WTC11 (cell line): ENCODE data around the gene SPRED2.

Experiments used
- CTCF ChIP-seq: fragments of 200-600 bp; IDR thresholded peaks from 2 replicates; pipeline ENCODE4 v1.8.0; 2022; ENCODE audit warnings: antibody characterized with exemption
- EMX1 ChIP-seq: fragments of 250-450 bp; sonication (Bioruptor Pico); IDR thresholded peaks from 2 replicates; pipeline ENCODE4 v1.8.0; 2021; ENCODE audit warnings: mild to moderate bottlenecking
- MXD4 ChIP-seq: fragments of 250-450 bp; sonication (Bioruptor Pico); IDR thresholded peaks from 2 replicates; pipeline ENCODE4 v1.8.0; 2021; ENCODE audit warnings: mild to moderate bottlenecking, moderate library complexity, borderline replicate concordance
- SP1 ChIP-seq: sonication (generic); formaldehyde crosslinking; conservative IDR thresholded peaks from 2 replicates; pipeline ENCODE4 v1.8.1; 2022; ENCODE audit warnings: missing genetic modification reagents
- TF ChIP-seq, protein P1 (sequence below): sonication (generic); formaldehyde crosslinking; IDR thresholded peaks from 2 replicates; pipeline ENCODE4 v1.8.0; 2023; ENCODE audit warnings: missing genetic modification reagents
- TF ChIP-seq, protein P2 (sequence below): sonication (generic); formaldehyde crosslinking; conservative IDR thresholded peaks from 2 replicates; pipeline ENCODE4 v1.8.1; 2022; ENCODE audit warnings: mild to moderate bottlenecking, missing genetic modification reagents
- TF ChIP-seq, protein P3 (sequence below): sonication (generic); formaldehyde crosslinking; IDR thresholded peaks from 2 replicates; pipeline ENCODE4 v1.8.0; 2022; ENCODE audit warnings: missing genetic modification reagents

DNA sequence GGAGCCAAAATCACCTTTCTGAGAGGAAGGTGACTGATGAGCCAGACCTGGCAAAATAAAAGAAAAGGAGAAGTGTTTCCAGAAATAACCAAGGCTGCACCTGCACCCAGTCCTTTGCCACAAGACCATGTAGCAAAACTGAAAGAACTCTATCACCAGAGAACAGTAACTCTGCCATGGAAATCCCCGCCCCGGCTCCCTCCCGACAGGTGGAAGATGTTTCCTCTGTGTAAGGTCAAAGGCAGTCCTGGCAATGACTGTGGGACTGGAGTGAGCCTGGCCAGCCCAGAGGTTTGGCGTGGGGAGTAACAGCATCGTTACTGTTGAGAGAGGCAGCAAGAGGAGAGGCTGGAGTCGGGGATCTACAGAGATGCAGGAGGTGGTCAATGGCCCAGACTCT lies 42.3 kb downstream of the SPRED2 start:
- no peak for TF ChIP-seq CTCF
- no peak for TF ChIP-seq EMX1
- TF ChIP-seq, protein P1, sequence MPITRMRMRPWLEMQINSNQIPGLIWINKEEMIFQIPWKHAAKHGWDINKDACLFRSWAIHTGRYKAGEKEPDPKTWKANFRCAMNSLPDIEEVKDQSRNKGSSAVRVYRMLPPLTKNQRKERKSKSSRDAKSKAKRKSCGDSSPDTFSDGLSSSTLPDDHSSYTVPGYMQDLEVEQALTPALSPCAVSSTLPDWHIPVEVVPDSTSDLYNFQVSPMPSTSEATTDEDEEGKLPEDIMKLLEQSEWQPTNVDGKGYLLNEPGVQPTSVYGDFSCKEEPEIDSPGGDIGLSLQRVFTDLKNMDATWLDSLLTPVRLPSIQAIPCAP (CRISPR knock-in tag) = no peak
- no peak for TF ChIP-seq SP1 (CRISPR knock-in tag)
- TF ChIP-seq, protein P2, sequence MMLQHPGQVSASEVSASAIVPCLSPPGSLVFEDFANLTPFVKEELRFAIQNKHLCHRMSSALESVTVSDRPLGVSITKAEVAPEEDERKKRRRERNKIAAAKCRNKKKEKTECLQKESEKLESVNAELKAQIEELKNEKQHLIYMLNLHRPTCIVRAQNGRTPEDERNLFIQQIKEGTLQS (CRISPR knock-in tag) = no peak
- TF ChIP-seq, protein P3, sequence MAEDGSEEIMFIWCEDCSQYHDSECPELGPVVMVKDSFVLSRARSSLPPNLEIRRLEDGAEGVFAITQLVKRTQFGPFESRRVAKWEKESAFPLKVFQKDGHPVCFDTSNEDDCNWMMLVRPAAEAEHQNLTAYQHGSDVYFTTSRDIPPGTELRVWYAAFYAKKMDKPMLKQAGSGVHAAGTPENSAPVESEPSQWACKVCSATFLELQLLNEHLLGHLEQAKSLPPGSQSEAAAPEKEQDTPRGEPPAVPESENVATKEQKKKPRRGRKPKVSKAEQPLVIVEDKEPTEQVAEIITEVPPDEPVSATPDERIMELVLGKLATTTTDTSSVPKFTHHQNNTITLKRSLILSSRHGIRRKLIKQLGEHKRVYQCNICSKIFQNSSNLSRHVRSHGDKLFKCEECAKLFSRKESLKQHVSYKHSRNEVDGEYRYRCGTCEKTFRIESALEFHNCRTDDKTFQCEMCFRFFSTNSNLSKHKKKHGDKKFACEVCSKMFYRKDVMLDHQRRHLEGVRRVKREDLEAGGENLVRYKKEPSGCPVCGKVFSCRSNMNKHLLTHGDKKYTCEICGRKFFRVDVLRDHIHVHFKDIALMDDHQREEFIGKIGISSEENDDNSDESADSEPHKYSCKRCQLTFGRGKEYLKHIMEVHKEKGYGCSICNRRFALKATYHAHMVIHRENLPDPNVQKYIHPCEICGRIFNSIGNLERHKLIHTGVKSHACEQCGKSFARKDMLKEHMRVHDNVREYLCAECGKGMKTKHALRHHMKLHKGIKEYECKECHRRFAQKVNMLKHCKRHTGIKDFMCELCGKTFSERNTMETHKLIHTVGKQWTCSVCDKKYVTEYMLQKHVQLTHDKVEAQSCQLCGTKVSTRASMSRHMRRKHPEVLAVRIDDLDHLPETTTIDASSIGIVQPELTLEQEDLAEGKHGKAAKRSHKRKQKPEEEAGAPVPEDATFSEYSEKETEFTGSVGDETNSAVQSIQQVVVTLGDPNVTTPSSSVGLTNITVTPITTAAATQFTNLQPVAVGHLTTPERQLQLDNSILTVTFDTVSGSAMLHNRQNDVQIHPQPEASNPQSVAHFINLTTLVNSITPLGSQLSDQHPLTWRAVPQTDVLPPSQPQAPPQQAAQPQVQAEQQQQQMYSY (CRISPR knock-in tag) = no peak
- no peak for TF ChIP-seq MXD4
